ENCODE data around the gene EPN2.
"Not testable (repeated sequence)": the region's sequence is repeated elsewhere in the genome, so short reads cannot be mapped to it uniquely, and the experiment has no call there.

Gene EPN2

GRCh38 chr17:19268611-19269010, 31.4 kb downstream of the EPN2 start:
- no peak for DNase-seq (ENCODE audit: low read depth)

DNA sequence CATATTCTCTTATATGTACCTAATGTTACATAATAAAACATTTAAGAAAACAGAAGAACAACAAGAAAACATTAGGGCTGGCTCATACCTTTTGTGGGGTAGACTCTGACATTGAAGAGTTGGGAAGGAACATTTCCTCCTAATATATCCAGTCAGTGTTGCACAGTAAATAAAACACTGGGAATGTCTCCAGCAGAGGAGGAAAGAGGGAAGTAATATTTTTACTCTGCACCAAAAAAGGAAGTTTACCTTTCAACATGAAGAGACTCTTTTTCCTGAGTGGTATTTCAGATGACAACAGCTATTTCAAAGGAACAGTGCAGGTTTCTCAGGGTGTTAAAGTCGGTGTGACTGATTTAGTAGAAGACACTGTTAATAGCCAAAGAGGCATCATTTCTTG, 31.9 kb downstream of the EPN2 start:
- no peak for DNase-seq (ENCODE audit: low read depth)

DNA sequence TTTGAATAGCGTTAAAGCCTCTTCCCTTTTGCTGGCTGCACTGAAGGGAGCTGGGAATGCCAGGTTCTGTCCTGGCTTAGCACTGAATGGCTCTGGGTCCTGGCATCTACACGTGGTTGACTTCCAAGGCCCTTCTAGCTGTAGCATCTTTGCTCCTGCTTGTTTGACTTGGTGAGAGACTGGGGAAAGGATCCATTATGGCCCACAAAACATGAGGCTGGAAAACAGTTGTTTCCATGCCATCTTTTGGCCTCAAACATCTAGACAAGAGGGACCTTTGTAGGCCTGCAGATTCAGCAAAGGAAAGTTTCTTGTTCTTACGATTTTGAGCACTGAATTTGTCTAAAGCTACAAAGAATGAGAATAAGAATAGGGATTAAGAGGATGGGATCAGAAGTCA, 32.5 kb downstream of the EPN2 start:
- DNase-seq (ENCODE audit: low read depth) = no peak

- DNase-seq (ENCODE audit: low read depth) = no peak
Measured at GRCh38 chr17:19270347-19270703, 33.2 kb downstream of the EPN2 start.

DNA sequence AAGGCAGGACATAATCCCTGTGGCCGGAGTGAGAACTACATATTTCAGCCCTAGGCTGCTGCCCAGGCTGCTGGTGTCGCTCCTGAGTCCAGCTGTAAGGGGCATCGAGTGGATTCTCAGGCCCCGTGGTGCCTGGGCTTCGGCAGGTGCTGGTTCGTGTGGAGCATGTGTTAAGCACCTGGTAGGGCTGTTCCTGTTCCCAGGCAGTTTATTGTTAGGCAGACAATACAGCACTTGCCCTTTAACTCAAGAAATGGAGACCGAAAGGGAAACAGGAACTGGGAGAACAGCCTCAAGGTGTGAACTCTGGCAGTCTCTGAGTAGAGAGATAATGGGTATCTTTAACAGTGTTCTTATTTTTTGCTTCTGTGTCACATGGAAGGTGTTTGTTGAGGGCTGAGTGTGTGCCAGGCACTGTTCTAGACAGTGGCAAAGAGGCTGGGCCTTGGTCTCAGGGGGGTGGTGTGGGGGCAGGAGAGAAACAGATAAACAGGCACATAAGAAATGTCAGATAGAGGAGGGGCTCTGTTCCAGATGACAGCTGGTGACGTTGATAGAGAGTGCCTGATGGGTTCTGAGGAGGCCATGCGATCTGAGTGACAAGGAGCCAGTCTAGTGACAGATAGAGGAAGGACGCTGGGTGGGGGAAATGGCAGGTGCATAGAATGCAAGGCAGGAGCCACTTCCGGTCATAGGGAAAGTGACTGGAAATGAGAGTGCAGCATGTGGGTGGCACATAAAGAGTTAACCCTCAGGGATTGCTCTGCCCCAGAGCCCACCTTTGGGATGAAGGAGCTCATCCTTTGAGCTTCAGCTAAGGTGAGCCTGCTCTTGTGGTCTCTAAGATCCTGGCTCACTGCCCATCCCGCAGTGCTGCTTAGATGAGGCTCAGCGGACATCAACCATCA, 33.8 kb downstream of the EPN2 start:
- no peak for DNase-seq (ENCODE audit: low read depth)

- DNase-seq (ENCODE audit: low read depth) = no peak
Measured at GRCh38 chr17:19271780-19272357, 34.7 kb downstream of the EPN2 start.

DNA sequence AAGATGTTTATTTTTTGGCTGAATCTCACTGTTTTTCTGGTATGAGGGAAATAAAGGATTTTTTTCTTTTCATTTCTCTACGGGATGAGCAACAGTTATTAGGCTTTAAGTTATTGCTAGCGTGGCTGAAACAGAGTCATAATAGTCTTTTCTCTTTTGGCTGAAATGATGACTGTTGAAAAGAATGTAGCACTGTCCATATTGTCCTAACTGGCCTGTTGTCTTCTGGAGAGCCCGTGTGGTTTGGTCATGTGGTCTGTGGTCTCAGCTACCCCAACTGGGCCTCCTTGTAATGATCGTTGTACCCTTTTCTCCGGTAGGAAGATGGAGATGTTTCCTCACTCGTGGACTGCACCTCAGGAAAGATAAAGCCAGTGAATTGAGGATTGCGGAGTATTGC, 36.6 kb downstream of the EPN2 start:
- no peak for DNase-seq (ENCODE audit: low read depth)

DNA sequence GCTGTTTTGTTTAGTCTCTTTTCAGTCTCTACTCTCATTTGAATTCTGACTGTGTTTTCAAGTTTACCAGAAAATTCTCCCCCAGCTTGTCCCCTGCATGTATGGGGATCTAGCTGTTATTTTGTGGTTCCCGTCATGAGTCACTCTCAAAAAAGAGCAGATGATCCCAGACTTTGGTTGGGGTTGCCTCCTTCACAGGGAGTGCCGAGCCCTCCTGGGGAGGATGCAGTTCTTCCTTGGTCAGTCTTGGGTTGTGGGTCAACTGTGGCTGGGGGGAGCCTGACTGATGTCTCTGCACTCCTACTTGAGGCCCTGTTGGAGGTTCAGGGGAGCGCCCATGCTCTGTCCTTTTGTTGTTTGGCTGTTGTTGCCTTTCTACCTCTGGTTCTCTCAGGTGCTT, 37.7 kb downstream of the EPN2 start:
- no peak for DNase-seq (ENCODE audit: low read depth)

- no peak for DNase-seq (ENCODE audit: low read depth)
Measured at GRCh38 chr17:19275457-19276127, 38.4 kb downstream of the EPN2 start.

DNA sequence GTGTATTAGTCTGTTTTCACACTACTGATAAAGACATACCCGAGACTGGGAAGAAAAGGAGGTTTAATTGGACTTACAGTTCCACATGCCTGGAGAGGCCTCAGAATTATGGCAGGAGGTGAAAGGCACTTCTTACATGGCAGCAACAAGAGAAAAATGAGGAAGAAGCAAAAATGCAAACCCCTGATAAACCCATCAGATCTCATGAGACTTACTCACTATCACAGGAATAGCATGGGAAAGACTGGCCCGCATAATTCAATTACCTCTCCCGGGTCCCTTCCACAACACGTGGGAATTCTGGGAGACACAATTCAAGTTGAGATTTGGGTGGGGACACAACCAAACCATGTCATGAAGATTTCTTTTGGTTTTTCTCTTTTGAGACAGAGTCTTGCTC, 41.1 kb downstream of the EPN2 start:
- DNase-seq (ENCODE audit: low read depth) = not testable (repeated sequence)

DNA sequence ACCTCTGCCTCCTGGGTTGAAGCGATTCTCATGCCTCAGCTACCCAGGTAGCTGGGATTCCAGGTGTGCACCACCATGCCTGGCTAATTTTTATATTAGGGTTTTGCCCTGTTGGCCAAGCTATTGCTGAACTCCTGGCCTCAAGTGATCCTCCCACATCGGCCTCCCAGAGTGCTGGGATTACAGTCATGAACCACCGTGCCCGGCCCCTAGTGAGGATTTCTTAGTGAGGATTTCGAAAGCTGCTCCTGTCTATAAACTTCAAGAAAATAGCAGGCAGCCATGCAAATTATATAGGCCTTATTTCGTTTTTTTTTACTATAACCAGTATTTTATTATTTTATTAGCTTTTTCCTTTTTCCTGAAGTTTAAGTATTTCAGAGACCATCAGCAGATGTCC, 41.6 kb downstream of the EPN2 start:
- DNase-seq (ENCODE audit: low read depth) = no peak

DNA sequence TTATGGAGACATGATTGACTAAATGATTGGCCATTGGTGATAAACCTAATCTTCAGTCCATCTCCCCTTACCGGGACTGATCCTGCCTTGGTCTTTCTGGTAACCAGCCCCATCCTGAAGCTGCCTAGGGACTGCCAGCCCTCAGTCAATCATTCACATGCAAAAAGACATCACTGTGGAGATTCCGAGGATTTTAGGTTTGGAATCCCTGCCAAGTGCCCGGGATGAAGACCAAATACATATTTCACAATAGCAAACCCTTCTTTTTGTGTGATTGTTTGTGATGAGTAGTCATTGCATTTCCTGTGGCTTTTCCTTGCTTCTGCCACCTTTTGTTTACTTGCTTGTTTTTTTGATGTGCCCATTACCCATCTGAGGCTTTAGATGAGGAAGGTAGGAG, 44.0 kb downstream of the EPN2 start:
- DNase-seq (ENCODE audit: low read depth) = no peak

GRCh38 chr17:19284005-19284959, 47.1 kb downstream of the EPN2 start:
- DNase-seq (ENCODE audit: low read depth) = no peak

DNA sequence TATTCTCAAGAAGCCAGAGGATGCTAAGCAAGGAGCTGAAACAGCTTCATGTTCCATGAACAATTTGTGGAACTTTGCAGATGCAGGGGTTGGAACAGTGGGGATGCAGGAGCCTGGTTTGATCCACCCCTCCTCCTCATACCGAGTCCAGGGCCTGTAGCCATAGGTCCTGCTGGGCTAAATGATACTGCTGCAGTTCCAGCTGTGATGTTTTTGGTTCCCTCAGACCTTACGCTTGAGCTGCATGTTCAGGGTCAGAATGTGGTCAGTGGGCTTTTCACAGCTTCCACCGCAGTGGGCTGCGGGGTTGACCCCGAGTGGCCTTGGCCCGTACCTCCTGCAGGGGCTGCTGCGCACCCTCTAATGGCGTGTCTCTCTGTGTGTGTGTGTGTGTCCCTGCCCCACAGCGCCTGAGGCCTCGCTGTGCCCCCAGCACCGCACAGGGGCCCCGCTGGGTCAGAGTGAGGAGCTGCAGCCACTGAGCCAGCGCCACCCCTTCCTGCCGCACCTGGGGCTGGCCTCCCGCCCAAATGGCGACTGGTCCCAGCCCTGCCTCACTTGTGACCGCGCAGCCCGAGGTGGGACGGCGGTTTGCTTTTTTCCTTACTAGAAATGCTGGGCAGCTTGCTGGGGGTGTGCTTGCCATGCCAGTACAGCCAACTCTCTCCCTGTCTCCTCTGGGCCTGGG, 48.2 kb downstream of the EPN2 start:
- DNase-seq (ENCODE audit: low read depth) = no peak

GRCh38 chr17:19286751-19287341, 49.7 kb downstream of the EPN2 start:
- DNase-seq (ENCODE audit: low read depth) = no peak

DNA sequence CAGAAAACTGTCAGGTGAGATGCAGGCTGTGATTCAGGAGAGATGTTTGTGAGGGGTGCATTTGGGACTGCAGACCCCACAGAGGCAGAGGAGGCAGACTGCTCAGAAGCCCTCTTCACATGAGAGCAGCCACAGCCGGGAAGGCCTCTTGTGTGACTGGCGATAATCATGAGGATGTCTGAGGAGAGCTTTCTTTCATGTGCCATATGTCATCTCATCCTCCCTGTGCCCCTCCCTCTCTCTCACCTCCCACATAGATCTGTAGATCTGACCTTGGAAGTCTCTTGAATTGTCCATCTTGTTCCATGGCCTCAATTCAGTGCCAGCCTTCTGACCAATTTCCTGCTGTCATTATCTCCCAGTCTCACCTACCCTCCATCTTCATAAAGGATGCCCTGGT, 50.5 kb downstream of the EPN2 start:
- DNase-seq (ENCODE audit: low read depth) = no peak

DNA sequence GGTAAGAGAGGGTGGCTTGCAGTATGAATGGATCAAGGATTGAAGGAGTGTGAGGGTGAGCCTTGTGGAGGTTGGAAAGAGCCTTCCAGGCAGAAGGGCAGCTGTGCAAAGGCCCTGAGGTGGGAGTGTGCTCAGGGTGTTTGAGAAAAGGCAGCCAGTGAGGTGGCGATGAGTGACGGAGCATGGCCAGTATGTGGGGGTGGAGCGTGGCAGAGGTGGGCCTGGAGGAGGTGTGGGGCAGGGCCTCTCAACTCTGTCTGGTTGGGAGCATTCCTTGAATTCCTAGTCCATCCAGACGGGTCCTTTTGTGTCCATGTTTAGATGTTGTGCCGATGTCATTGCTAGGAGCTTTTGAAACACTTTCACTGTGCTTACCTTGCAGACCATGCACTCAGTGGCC, 51.3 kb downstream of the EPN2 start:
- no peak for DNase-seq (ENCODE audit: low read depth)

GRCh38 chr17:19290066-19290705, 53.0 kb downstream of the EPN2 start:
- DNase-seq (ENCODE audit: low read depth) = no peak

DNA sequence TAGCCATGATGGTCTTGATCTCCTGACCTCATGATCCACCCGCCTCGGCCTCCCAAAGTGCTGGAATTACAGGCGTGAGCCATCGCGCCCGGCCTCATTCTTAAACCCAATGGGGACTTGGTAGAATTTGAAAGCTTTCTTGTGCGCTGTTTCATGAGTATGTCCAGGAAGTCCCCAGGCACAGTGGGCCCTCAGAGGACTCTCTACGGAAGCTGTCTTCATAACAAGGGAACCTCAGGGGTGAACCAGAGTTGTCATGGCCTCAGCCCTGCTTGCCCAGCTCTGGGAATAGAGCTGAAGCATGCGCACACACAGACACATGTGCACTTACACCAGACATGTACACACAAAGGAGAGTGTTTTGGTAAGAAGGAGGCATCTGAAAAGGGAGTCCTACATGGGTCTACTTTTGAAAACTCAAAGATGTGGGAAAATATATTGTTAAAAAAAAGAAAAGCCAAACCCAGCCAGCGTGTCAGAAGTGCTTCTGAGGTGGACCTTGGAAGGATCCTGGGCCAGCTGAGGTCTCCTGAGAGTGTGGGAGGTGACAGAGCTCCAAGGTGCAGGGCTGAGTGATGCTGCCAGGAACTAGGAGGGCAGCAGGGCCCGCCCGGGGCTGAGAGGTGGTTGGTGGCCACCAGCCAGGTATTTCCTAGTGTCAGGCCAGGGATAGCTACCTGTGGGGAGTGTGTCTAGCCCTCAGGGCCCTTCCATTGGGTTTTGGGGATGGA, 54.6 kb downstream of the EPN2 start:
- no peak for DNase-seq (ENCODE audit: low read depth)

DNA sequence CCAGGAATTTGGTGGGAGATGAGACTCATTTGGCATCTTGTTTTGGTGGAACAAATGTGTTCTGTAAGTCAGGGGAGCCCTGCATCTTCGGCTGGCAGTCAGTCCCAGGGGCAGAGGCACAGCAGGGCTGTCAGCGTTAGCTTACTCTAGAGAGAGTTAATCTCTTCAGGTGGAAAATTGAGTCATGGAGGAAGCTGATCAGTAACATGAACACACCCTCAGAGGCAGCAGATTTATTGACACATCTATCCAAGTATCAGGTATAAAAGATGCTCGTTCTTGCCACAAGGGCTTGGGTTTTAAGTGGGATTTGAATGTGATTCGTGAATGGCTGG, 55.2 kb downstream of the EPN2 start:
- no peak for DNase-seq (ENCODE audit: low read depth)
